ENCODE data around the gene OR10K2. TPM values are rescaled to one million over a fixed set of nuclear protein-coding genes. Genes with fewer than 3 reads are reported as not detected.
"Not testable (repeated sequence)": the region's sequence is repeated elsewhere in the genome, so short reads cannot be mapped to it uniquely, and the experiment has no call there.

OR10K2 gene
- polyA plus RNA-seq (2013, experiment 1 of 2; ENCODE audit: insufficient read length) = not detected
- not detected for polyA plus RNA-seq (2013, experiment 2 of 2; ENCODE audit: insufficient read length)

DNA sequence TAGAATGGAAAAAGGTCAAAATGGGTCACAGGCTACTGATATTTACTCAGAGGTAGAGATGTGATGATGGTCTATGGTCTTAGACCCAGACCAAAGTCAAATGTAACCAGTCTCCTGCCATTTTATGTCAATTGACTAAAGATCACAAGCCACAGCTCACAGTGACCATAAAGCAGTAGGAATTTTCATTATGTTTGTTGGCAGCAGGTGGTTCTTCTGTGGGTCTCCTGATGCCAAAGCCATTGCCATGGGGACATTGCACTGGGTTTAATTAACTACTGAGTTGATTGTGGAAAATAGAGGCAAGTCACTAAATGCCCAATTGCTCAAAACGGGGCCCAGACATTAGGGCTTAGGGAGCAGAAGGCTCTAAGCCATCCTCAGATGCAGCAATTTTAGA lies at the start of gene OR10K2:
OR10K2 (minus strand) TSS at position 101 of the 400 bp plus-strand sequence. CDS start 5,371 bp downstream, outside the sequence.
- no peak for DNase-seq

GRCh38 chr1:158471920-158472319 lies 45.9 kb upstream of the OR10K2 start, which contains the start of gene OR10R2:
Gene OR10R2 (plus strand): TSS chr1:158472220. CDS start chr1:158472326, 106 bp downstream.
- DNase-seq = no peak

- no peak for DNase-seq
Measured at GRCh38 chr1:158461534-158461933, 35.5 kb upstream of the OR10K2 start, which contains the start of gene OR10K1. Gene OR10K1 (plus strand): TSS chr1:158461834. CDS start chr1:158465562, 3,728 bp downstream.

- DNase-seq = peak; percentile 35
Measured at GRCh38 chr1:158458263-158458662, 32.2 kb upstream of the OR10K2 start.

GRCh38 chr1:158457246-158457645 lies 31.2 kb upstream of the OR10K2 start:
- DNase-seq = no peak

DNA sequence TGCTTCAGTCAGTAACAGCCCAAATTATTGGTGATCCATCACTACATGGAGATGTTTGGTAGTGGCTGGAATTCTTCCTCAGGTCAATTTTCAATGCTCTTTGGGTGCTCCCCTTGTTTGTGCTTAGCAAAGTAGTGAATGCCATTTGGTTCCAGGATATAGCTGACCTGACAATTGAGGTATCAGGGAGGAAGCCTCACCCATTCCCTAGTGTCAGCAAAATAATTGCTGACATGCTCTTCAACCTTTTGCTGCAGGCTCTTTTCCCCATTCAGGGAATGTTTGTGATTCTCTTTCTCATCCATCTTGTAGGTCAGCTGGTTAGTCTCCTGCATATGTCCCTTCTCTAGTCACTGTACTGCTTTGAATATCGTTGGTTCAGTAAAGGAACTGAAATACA lies 28.5 kb upstream of the OR10K2 start:
- no peak for DNase-seq

- DNase-seq = no peak
Measured at GRCh38 chr1:158445376-158445775, 19.3 kb upstream of the OR10K2 start.

DNA sequence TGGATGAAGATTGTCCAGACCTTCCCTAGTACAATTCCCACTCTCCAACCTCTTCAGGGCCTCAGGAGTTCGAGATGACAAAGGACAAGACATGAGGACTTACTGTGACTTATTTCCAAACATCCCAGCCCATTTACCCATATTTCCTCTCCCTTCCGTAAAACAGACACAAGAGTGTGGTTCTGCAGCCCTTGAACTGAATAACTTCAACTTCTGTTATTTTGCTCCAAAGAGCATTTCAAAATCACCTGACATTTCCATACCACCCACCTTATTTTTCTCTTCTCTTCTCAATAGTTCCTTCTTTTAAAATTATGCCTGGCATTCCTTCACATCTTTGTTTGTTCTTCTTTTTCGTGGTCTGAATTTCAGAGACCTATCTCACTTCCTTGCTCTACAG lies 8.7 kb upstream of the OR10K2 start:
- DNase-seq = no peak

- DNase-seq = not testable (repeated sequence)
Measured at GRCh38 chr1:158430163-158430562, 4.1 kb upstream of the OR10K2 start.

DNA sequence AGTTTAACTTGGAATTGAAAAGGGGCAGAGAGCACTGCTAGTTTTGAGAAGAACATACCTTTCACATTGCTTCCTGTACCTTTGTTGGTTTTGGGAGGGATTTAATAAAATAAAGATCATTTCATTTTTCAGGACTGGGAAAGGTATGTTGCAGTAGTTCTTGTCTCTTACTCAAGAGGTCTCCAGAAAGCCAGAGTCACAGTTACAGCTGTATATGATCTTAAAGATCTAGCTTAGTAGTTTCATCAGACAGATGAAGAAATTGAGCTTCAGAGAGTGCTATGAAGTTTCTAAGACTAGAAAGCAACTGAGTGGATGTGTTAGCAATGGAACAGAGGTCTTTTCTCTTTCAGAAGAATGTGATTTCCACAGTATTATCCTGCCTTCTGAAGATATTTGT lies 1.0 kb downstream of the OR10K2 start:
- DNase-seq = no peak

- DNase-seq = no peak
Measured at GRCh38 chr1:158422212-158422611, 3.8 kb downstream of the OR10K2 start.

- no peak for DNase-seq
Measured at GRCh38 chr1:158417586-158417985, 8.5 kb downstream of the OR10K2 start.

DNA sequence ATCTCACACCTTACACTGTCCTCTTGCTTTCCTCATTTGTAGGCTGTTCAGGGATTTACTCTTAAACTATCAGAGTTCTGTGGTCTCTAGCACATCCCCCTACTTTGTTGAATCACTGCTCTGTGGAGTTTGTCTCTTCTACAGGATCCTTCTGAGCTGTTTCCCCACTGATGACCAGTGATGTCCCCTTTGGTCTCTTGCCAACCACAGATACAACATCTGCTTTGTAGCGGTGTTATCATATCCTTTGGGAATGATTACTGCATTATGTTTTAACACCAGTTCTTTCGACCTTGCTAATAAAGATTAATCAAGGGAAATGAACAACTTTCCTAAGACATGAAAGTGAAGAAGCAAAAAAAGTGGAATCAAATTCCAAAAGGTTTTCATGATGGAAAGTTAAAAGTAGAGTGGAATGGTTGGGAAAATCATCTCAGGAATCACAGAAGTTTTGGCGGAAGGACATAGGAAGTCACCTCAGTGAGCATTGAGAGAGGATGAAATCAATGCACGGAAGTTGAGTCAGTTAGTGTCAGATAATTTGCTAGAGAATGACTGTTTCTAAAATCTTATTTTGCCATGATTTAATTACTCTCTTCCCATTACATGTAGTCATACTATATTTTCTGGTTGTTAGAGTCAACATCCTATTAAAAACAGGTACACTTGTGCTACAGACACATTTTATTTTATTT lies 11.2 kb downstream of the OR10K2 start:
- no peak for DNase-seq

- DNase-seq = no peak
Measured at GRCh38 chr1:158407092-158407491, 18.9 kb downstream of the OR10K2 start.

- no peak for DNase-seq
Measured at GRCh38 chr1:158400871-158401270, 25.2 kb downstream of the OR10K2 start.

- DNase-seq = no peak
Measured at GRCh38 chr1:158398818-158399514, 27.1 kb downstream of the OR10K2 start, which contains the start of gene OR10T2. Gene OR10T2 (minus strand): TSS chr1:158399466. CDS start chr1:158399466, 0 bp downstream.

GRCh38 chr1:158396646-158397045 lies 29.4 kb downstream of the OR10K2 start:
- DNase-seq = no peak

GRCh38 chr1:158393476-158393875 lies 32.6 kb downstream of the OR10K2 start:
- DNase-seq = no peak

DNA sequence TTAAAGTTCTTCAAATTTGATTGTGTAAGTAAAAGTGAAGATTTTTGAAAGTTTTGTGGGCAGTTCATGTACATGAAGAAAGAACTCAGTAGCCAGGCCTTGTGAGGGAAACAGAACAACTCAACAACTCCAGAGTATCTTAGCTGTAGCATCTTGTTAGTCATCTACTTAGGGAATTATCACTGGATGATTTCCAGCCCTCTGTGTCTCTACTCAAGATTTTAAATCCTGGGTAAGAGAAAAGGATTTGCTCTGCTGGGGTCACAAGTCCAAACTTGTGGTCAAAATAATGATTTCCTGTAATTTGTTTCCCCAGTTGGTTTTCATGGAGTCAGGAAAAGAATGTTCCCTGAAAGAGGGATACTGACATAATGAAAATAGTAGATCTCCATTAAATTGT lies 34.9 kb downstream of the OR10K2 start:
- DNase-seq = no peak

DNA sequence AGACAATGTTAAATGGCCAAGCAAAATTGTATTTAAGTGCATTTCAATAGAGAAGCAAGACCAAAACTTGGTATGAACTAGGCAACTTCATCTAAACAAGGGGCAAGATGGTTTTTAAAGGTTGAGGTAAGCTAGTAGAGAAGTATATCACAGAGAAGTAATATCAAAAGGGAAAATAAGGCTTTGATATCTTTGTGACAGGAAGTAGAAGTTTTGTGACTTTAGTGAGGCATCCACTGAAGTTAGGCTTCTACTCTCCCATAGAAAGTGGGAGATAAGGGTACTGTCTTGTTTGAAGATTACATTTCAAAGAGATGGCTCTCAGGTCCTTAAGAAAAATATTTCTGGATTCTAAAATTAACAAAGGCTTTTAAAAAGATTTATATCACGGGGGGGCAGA lies 35.7 kb downstream of the OR10K2 start:
- DNase-seq = no peak

- DNase-seq = no peak
Measured at GRCh38 chr1:158374860-158375259, 51.2 kb downstream of the OR10K2 start.

- DNase-seq = not testable (repeated sequence)
Measured at GRCh38 chr1:158374101-158374500, 51.9 kb downstream of the OR10K2 start.

- DNase-seq = no peak
Measured at GRCh38 chr1:158371188-158371953, 54.7 kb downstream of the OR10K2 start.

Data from fibroblast of skin of scalp (primary cell).